Activated CD4-positive, CD25-positive, alpha-beta regulatory T cell (primary cell): Measurements from ENCODE around the gene PPP1R3E.

Source experiments
- DNase-seq, 4 experiments: peaks; one replicate each; lab custom pipeline; 2025; lab: John Stamatoyannopoulos, UW

The PPP1R3E gene

GRCh38 chr14:23322568-23323517, 20.2 kb upstream of the PPP1R3E start:
- no peak for DNase-seq

- DNase-seq = peak in 1 of 4 experiments; percentile 17
These were observed 19.2 kb upstream of the PPP1R3E start for GRCh38 chr14:23321572-23322547.

DNA sequence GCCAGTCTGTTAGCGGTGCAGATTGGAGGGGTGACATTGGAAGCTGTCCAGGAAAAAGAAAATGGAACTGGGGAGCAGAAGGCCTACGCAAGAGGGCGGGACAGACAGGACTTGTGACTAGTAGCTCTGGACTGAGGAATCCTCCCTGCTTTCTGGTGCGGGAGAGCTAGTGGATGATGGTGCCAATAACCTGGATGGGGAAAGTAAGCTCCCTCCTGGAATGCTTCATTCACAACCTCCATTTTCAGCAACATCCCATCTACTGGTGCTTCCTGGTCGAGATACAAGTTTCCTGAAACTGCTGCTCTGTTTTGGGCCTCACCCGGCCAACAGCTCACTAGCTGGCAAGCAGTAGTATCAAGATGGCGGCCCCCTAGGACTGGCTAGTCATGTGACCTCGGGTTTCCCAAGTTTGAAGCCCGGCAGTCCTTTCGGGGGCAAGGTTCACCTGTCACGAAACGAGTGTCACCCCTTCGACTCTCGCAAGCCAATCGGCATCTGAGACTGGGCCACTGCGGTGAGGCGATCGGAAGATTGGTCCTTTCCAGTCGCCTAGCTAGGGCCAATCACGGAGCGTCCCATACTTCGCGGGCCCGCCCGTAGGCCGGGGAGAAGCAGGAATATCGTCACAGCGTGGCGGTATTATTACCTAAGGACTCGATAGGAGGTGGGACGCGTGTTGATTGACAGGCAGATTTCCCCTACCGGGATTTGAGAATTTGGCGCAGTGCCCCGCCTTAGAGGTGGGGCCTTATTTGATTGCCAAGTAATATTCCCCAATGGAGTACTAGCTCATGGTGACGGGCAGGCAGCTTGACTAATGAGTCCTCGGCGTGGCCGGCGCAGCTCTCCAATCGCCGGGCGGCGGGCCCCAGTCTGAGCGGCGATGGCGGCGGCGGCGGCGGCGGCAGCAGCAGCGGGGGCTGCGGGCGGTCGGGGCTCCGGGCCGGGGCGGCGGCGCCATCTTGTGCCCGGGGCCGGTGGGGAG, 18.2 kb upstream of the PPP1R3E start, which contains the start of gene PABPN1:
TSS of gene PABPN1 (plus strand) at position 874 of the 988 bp plus-strand sequence. CDS start at position 887, 13 bp downstream.
- DNase-seq = peak; percentile 90 to 99 (median 92)

- DNase-seq = no peak
These were observed 17.3 kb upstream of the PPP1R3E start for GRCh38 chr14:23319746-23320583.

DNA sequence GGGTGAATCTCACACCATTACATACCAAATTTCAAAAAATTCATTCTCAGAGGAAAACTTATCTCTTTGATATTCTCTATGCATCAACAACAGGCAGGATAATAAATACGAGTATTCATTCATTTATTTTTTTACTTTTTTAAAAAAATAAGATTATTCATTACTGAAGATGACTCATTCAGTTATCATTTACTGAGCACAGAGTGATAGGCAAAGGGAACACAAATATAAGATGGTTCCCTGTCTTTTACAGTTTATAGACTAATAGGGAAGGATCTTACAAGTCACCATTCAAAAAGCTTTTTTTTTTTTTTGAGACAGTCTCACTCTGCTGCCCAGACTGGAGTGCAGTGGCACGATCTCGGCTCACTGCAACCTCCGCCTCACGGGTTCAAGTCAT, 13.6 kb upstream of the PPP1R3E start:
- DNase-seq = no peak

- no peak for DNase-seq
These were observed 7.9 kb upstream of the PPP1R3E start for GRCh38 chr14:23310546-23310945.

DNA sequence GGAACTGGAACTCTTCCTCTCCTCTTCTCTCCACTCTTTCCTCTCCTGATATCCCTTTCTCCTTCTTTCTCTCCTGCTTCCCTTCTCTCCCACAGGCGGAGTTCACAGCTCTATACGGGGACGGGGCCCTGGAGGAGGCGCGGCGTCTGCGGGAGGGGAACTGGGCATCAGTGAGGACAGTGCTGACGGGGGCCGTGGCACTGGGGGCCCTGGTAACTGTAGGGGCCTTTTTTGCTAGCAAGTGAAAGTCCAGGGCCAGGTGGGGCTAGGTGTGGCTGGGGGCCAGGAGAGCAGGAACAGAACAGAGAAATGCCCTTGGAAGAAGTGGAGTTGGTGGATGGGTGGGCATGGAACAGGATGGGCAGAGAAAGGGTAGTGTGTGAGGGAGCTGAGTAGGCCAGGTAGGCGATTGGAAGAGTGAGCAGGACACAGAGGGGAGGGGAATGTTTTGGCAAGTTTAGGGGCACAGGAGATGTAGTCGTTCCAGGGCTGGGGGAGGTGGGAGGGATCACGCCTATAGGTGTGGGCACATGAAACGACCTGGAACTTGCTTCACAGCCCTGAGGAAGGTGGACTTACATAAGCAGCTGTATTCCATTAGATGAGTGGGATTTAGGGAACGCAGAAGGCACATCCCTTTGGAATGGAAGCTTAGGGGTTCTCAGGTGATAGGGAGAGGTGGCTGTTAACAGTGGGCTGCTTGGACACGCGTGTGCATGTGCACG, 6.2 kb upstream of the PPP1R3E start:
- no peak for DNase-seq

DNA sequence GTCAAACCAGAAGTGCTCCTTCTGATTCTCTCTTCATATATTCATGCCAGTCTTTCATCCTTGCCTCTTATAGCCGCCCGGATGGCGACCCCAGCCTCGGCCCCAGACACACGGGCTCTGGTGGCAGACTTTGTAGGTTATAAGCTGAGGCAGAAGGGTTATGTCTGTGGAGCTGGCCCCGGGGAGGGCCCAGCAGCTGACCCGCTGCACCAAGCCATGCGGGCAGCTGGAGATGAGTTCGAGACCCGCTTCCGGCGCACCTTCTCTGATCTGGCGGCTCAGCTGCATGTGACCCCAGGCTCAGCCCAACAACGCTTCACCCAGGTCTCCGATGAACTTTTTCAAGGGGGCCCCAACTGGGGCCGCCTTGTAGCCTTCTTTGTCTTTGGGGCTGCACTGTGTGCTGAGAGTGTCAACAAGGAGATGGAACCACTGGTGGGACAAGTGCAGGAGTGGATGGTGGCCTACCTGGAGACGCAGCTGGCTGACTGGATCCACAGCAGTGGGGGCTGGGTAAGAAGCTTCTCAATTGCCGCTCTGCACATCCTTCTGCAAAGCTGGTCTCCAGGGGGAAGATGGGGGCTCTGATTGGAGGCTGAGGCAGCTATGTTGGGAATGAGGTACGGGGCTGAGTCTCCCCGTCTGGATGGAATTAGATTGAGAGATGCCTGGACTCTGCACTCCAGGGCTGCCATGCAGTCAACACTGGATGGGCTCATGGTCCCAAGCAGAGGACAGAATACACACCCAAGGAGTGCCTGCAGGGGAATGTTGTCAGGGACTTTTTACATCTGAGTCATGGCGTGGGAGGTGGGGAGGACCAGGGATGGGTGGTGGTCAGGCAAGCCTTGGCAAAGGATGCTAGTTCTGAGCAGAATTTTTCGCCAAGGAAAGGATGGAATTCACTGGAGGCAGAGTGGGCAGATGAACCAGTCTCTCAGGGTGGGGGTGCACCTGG, 5.3 kb upstream of the PPP1R3E start:
- DNase-seq = no peak

DNA sequence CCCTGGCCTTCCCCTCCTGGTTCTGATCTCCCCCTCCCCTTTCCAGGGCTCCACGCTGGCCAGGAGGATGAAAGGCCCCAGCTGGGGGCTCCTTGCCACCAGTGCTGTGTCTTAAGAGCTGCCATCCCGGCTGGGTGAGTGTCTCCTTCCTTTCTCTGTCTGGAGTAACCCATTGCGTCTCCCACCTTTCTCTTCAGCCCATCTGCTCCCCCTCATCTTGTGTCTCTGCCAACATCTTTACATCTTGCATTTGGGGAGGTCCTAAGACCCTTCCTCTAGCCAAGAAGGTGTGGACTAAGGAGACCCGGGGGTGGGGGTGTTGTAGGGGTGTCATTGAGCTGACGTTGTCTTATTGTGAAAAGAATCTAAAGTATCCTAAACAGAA, 4.5 kb upstream of the PPP1R3E start:
- no peak for DNase-seq

DNA sequence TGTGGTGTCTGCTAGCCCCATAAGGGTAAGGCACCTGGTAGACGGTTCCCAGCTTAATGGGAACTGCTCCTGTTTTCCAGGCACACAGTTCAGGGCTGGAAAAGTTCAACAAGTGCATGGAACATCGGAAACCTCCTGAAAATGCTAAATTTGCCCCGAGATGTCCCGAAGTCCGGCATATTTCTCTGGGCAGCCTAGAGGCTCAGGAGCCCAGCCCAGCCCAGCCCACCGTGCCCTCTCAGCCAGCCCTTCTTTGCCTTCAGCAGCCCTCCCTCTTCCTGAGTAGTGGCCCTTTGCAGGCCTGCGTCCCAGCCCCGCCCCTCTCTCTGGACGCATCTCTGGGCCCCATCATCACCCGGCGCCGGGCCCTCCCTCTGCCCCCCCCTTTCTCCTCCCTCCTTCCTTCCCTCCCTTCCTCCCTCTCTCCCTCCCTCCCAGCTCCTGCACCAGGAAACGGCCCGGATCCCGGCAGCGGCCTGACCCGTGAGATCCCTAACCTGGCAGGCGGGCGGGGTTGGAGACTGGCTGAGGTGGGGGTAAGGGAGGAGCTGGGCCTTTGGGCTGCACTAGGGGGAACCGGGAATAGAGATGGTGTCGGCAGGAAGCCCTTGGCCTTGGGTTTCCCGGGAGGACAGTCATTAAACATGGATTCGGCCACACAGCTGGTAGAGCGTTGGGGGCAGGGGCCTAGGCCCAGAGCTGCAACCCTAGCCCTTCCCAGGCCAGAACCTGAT, 3.9 kb upstream of the PPP1R3E start, which contains the start of gene BCL2L2:
TSS of gene BCL2L2 (plus strand) at position 422 of the 734 bp plus-strand sequence. CDS start 935 bp downstream, outside the sequence.
- DNase-seq = no peak

DNA sequence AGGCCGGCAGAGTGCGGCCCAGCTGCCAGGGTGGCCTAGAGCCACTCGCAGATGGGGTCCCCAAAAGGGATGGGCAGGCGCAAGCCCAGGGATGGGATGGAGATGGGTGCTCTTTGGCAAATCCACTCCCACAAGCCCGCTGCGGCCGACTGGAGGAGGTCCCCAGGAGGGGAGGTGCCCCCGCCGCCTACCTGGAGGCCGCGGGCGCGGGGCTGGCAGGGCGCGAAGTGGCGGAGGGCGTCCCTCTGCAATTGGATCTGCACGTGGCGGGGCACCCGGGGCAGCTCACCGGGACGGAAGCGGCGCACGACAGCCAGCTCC, 730 bp downstream of the PPP1R3E start:
- peak in 2 of 4 experiments; percentile 67 to 68 for DNase-seq

DNA sequence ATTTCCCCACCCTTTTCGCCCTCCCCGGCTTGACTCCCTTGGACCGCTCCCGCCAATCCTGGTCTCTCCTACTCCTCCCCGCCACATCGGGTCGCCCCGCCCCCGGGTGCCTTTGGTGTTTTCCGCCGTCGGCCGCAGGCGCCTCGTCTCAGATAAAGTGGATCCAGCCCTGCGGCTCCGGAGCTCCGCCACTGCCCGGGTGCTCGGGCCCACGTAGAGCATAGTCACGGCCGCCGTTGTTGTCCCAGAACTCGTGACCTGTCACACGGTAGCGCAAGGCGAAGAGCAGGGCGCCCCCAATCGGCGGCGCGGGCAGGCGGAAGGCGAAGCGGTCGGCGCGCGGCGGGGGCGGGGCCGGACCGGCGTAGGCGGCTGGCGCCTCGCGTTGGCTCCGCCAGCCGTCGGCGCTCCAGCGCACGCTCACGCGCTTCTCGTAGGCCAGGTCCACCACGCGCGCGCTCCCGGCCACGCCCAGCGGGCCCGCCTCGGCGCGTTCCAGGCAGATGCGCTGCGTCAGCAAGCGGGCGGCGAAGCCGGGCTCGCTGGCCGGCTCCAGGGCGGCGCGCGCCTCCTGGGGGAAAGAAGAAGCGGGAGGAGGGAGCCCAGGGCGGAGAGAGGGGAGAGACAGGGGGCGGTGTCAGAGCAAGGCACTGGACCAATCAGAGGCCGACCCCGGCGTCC, 1.2 kb downstream of the PPP1R3E start:
- DNase-seq = peak; percentile 95 to 100 (median 98)

DNA sequence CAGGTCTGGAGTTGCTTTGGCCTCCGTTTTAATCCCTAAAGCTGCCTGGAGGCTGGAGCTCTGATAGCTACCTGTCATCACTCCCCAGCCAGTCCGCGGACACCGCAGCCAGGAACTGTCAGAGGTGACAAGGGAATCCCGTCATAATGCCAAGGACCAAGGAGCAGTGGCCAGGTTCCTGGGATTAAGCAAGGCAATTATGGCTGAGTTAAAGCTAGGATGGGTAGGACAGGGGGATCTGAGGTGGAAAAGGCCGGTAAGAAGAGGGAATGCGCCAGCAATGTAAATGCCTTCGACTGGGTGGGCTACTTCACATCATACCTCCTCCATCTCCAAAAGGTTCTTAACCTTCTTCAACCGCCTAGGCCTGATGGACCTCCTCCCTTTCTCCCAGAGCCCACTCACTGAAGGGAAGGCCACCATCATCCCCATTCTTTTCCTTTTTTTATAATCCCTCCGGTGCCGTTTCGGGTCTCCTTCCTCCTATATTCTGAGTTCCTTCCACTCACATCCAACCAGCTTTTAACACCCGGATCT, 1.9 kb downstream of the PPP1R3E start:
- DNase-seq = no peak

DNA sequence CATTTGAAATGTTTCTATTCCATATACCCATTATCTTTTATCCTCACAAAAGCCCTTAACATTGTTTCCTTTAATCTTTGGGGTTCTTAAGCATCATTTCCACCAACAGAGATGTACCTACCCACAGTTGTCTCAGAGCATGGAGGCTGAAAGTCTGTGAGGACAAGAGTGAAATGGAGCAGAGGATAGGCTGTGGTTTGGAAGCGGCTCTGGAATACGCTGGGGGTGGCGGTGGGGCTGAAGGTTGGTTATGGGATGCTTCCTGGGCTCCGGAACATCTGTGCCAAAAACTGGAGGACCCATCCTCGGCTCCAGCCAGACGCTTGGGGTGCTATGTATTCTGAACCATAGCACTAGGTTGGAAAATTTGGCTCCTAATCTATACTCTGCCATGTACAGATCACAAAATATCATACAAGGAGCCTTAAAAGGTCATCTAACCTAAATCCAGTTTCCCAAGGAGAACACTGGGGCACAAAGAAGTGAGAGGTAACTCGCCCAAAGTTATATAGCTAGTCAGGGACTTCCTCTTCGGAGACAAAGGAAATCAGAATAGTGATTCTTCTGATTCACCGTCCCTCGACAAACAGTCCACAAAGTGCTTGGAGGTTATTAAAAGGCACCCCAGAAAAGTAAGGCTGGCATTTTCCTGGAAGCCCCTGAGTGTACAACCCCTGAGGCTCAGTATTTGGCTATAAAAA, 2.5 kb downstream of the PPP1R3E start:
- DNase-seq = no peak

GRCh38 chr14:23299211-23299957, 3.3 kb downstream of the PPP1R3E start:
- no peak for DNase-seq
